Measurements from ENCODE around the gene CD37.

DNA sequence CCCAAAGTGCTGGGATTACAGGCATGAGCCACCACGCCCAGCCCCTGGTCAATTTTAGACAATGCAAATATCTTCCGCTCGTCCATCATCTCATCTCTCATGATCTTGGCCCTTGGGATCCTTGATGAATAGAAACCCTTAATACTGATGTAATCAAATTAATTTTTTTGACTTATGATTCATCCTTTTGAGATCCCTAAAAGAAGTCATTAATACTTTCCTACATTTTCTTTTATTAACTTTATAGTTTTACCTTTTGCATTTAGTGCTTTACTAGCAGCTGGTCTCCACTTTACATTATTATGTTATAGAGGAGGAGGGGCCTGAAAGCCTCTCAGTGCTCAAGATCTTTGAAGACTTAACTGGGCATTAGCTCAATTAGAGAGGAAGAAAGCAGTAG lies 45.2 kb downstream of the CD37 start:
- TF ChIP-seq, protein P1, sequence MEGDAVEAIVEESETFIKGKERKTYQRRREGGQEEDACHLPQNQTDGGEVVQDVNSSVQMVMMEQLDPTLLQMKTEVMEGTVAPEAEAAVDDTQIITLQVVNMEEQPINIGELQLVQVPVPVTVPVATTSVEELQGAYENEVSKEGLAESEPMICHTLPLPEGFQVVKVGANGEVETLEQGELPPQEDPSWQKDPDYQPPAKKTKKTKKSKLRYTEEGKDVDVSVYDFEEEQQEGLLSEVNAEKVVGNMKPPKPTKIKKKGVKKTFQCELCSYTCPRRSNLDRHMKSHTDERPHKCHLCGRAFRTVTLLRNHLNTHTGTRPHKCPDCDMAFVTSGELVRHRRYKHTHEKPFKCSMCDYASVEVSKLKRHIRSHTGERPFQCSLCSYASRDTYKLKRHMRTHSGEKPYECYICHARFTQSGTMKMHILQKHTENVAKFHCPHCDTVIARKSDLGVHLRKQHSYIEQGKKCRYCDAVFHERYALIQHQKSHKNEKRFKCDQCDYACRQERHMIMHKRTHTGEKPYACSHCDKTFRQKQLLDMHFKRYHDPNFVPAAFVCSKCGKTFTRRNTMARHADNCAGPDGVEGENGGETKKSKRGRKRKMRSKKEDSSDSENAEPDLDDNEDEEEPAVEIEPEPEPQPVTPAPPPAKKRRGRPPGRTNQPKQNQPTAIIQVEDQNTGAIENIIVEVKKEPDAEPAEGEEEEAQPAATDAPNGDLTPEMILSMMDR (conservative IDR thresholded peaks at IDR 0.05; ENCODE audit: low read depth, low read length): no peak
- TF ChIP-seq EZH2phosphoT487 (IDR thresholded peaks at IDR 0.05; ENCODE audit: borderline replicate concordance, low read length) (no peak), EZH2 (IDR thresholded peaks at IDR 0.05; ENCODE audit: low read length, unreplicated experiment) (no peak)

Measured in PC-3 (cell line).